Measurements from ENCODE around the gene SMYD3. TPM values are rescaled to one million over a fixed set of nuclear protein-coding genes. Genes with fewer than 3 reads are reported as not detected.

SMYD3 gene
- polyA plus RNA-seq, 2 of the 4 experiments (the other 2 are of a cell fraction): 18.2 to 35.2 TPM

- ChIA-PET CTCF (no interaction called here), POLR2A (no interaction called here)
- no peak overlapping the region for H3K4me3 ChIP-seq
- TF ChIP-seq, protein P1, sequence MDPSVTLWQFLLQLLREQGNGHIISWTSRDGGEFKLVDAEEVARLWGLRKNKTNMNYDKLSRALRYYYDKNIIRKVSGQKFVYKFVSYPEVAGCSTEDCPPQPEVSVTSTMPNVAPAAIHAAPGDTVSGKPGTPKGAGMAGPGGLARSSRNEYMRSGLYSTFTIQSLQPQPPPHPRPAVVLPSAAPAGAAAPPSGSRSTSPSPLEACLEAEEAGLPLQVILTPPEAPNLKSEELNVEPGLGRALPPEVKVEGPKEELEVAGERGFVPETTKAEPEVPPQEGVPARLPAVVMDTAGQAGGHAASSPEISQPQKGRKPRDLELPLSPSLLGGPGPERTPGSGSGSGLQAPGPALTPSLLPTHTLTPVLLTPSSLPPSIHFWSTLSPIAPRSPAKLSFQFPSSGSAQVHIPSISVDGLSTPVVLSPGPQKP (IDR thresholded peaks at IDR 0.05; ENCODE audit: low read depth, low read length): no peak
- TF ChIP-seq SREBF2 (IDR thresholded peaks at IDR 0.05) (no peak), CHD2 (IDR thresholded peaks at IDR 0.05; ENCODE audit: low read length, partially characterized antibody) (no peak), MYC (IDR thresholded peaks at IDR 0.05; ENCODE audit: borderline replicate concordance, low read length) (no peak), BHLHE40 (IDR thresholded peaks at IDR 0.05; ENCODE audit: low read depth, low read length) (no peak), SMC3 (IDR thresholded peaks at IDR 0.05) (no peak), ZNF302 (CRISPR knock-in tag; IDR thresholded peaks at IDR 0.05) (no peak), ESRRA (IDR thresholded peaks at IDR 0.05; ENCODE audit: borderline replicate concordance, low read length) (no peak)
- WGBS (ENCODE audit: missing lambda C conversion rate): 72% methylated on average over 4 of the region's 4 CpGs
- no peak overlapping the region for H3K27ac ChIP-seq
- FAIRE-seq (no peak), ATAC-seq (no peak), DNase-seq (ENCODE audit: low read depth in 1 of 2, low spot score in 1 of 2) (no peak)
- no peaks in the 10 kb centered on the region for H3K9me3 ChIP-seq
- no peak overlapping the region for H3K4me2 ChIP-seq
- H3K4me1 ChIP-seq: no peaks in the 10 kb centered on the region
Observed at GRCh38 chr1:246291127-246291526, 216.0 kb downstream of the SMYD3 start.

DNA sequence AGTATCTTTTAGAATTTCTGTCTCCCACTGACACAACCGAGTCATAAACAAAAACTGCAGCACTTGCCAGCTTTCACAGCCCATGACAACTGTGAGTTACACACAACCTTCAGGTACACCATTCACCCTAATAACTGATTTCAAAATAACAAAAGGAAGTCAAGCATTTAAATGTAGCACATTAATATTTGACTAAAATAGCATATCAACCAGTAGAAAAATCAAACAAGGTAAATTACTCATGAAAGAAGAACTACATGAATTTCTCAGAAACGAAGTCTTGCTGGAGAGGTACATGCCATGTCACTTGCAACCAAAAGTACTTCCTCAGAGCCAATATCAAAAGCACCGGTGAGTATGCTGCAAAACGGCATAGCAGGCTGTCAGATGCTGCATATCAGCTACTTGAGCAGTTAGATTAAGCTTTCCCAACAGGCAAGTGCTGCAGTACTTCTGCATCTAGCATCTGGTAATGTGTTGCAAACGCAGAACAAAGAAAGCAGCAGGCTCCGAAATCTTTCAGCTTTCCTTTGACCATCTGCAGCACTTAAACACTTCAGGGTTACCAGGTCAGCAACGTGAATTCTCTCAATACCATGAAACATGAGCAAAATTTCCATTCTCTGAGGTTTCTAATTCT is 223.2 kb downstream of the SMYD3 start:
- FAIRE-seq: no peak

More for the DNA sequence above, 223.2 kb downstream of the SMYD3 start:
- peaks cover 28% of the 10 kb centered on the region; the same call in 2 of the 3 replicates for H3K4me1 ChIP-seq
- H3K9me3 ChIP-seq: no peaks in the 10 kb centered on the region
- peak in 1 of 2 experiments; percentile 21; a peak in 1 of 6 replicates for ATAC-seq
- TF ChIP-seq NFE2L2 (conservative IDR thresholded peaks at IDR 0.05; ENCODE audit: low read length) (no peak), RAD21 (conservative IDR thresholded peaks at IDR 0.05 in 1 of 2, IDR thresholded peaks at IDR 0.05 in 1 of 2) (no peak), RARB (CRISPR knock-in tag; IDR thresholded peaks at IDR 0.05) (no peak), JUNB (IDR thresholded peaks at IDR 0.05) (no peak), FOXS1 (CRISPR knock-in tag; IDR thresholded peaks at IDR 0.05) (no peak), CBX8 (IDR thresholded peaks at IDR 0.05) (no peak), HEYL (CRISPR knock-in tag; IDR thresholded peaks at IDR 0.05) (no peak), TFCP2L1 (CRISPR knock-in tag; IDR thresholded peaks at IDR 0.05) (no peak), GATA3 (IDR thresholded peaks at IDR 0.05; ENCODE audit: borderline replicate concordance) (no peak), CBX2 (IDR thresholded peaks at IDR 0.05; ENCODE audit: borderline replicate concordance, low read depth) (no peak), HOXA7 (CRISPR knock-in tag; IDR thresholded peaks at IDR 0.05) (no peak), HMGXB4 (CRISPR knock-in tag; IDR thresholded peaks at IDR 0.05; ENCODE audit: borderline replicate concordance) (no peak), BHLHE40 (IDR thresholded peaks at IDR 0.05; ENCODE audit: low read depth, low read length) (no peak), CEBPB (IDR thresholded peaks at IDR 0.05) (no peak), ZFP36 (IDR thresholded peaks at IDR 0.05; ENCODE audit: borderline replicate concordance, partially characterized antibody) (no peak), EP300 (IDR thresholded peaks at IDR 0.05) (no peak)
- TF ChIP-seq, protein P2, sequence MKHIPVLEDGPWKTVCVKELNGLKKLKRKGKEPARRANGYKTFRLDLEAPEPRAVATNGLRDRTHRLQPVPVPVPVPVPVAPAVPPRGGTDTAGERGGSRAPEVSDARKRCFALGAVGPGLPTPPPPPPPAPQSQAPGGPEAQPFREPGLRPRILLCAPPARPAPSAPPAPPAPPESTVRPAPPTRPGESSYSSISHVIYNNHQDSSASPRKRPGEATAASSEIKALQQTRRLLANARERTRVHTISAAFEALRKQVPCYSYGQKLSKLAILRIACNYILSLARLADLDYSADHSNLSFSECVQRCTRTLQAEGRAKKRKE (CRISPR knock-in tag; IDR thresholded peaks at IDR 0.05; ENCODE audit: low read depth): no peak
- TF ChIP-seq, protein P3, sequence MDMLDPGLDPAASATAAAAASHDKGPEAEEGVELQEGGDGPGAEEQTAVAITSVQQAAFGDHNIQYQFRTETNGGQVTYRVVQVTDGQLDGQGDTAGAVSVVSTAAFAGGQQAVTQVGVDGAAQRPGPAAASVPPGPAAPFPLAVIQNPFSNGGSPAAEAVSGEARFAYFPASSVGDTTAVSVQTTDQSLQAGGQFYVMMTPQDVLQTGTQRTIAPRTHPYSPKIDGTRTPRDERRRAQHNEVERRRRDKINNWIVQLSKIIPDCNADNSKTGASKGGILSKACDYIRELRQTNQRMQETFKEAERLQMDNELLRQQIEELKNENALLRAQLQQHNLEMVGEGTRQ (IDR thresholded peaks at IDR 0.05): no peak
- TF ChIP-seq, protein P4, sequence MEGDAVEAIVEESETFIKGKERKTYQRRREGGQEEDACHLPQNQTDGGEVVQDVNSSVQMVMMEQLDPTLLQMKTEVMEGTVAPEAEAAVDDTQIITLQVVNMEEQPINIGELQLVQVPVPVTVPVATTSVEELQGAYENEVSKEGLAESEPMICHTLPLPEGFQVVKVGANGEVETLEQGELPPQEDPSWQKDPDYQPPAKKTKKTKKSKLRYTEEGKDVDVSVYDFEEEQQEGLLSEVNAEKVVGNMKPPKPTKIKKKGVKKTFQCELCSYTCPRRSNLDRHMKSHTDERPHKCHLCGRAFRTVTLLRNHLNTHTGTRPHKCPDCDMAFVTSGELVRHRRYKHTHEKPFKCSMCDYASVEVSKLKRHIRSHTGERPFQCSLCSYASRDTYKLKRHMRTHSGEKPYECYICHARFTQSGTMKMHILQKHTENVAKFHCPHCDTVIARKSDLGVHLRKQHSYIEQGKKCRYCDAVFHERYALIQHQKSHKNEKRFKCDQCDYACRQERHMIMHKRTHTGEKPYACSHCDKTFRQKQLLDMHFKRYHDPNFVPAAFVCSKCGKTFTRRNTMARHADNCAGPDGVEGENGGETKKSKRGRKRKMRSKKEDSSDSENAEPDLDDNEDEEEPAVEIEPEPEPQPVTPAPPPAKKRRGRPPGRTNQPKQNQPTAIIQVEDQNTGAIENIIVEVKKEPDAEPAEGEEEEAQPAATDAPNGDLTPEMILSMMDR (IDR thresholded peaks at IDR 0.05): no peak
- ChIA-PET CTCF (interaction anchor here (0.7 kb wide), 1 partner anchor 29 kb away, joined by 3 read pairs; no protein-coding TSS in a partner anchor), POLR2A (no interaction called here)
- DNase-seq (ENCODE audit: low read depth in 1 of 2, low spot score in 1 of 2): no peak
- peak overlapping the region; percentile 42 for H3K4me2 ChIP-seq
- no peak overlapping the region for H3K4me3 ChIP-seq
- H3K27ac ChIP-seq: no peak overlapping the region
- WGBS (ENCODE audit: missing lambda C conversion rate): 52% methylated on average over 7 of the region's 7 CpGs
